Stomach (tissue), 9 donors: ENCODE measurements around the gene NT5DC1. TPM values are rescaled to one million over a fixed set of nuclear protein-coding genes. Genes with fewer than 3 reads are reported as not detected.

Experiments used
- DNase-seq, 2 donors: peaks; one replicate each; pipeline versions ENCODE4 v3.0.0 to v3.0.0-alpha.2; 2013 to 2019
- H3K27ac ChIP-seq, 5 donors: fragments of 200-600 bp in 4 of 5; sonication (generic) in 4 of 5; one replicate each; pipeline ENCODE4 v1.5.1; 2013 to 2019; ENCODE audit warnings: mild to moderate bottlenecking in 1 of 5, moderate library complexity in 1 of 5
- H3K27me3 ChIP-seq, 3 donors: fragments of 200-600 bp; sonication (generic); one replicate each; pipeline ENCODE4 v1.5.1; 2017 to 2019; ENCODE audit warnings: mixed run types in 1 of 3
- H3K36me3 ChIP-seq, 4 donors: fragments of 200-600 bp; sonication (generic); 1 replicate in 3 of 4; 2 replicates in 1 of 4; pipeline ENCODE4 v1.5.1; 2016 to 2019
- H3K4me1 ChIP-seq, 4 donors: fragments of 200-600 bp; sonication (generic); one replicate each; pipeline ENCODE4 v1.5.1; 2016 to 2019
- H3K4me3 ChIP-seq, 4 donors: fragments of 200-600 bp; sonication (generic) in 3 of 4; one replicate each; pipeline ENCODE4 v1.5.1; 2016 to 2019; ENCODE audit warnings: mild to moderate bottlenecking in 1 of 4
- H3K9me3 ChIP-seq, 4 donors: fragments of 200-600 bp; sonication (generic); one replicate each; pipeline ENCODE4 v1.5.1; 2016 to 2019
- EP300 ChIP-seq: sonication (generic); formaldehyde crosslinking; IDR thresholded peaks from one replicate; pipeline ENCODE4 v1.6.1; 2017; ENCODE audit warnings: antibody characterized with exemption
- POLR2A ChIP-seq, 4 donors: fragments of 450-650 bp; IDR thresholded peaks; one replicate each; pipeline ENCODE4 v1.6.1; 2016; ENCODE audit warnings: antibody characterized with exemption in 4 of 4, control low read depth in 2 of 4, mild to moderate bottlenecking in 1 of 4, moderate library complexity in 1 of 4
- POLR2AphosphoS5 ChIP-seq, 3 donors: sonication (generic); formaldehyde crosslinking; IDR thresholded peaks; one replicate each; pipeline ENCODE4 v1.6.1; 2016; ENCODE audit warnings: antibody characterized with exemption in 3 of 3
- WGBS, 5 donors: extraction: QIAGEN DNeasy Blood & Tissue Kit in 3 of 5; methylation state at CpG; one replicate each; pipeline versions ENCODE4 v1.1.5 to v1.1.7; 2013 to 2018; 5-methylcytosine and 5-hydroxymethylcytosine counted together
- intact Hi-C: fragments of 100-400 bp; cut with DNase I; formaldehyde crosslinking; loops from one replicate; pipeline ENCODE4 v1.15.1; 2023; ENCODE audit warnings: low total_unique reads
- polyA plus RNA-seq, 3 donors: library from polyadenylated mRNA; stranded (reverse); fragments of 200-250 nt; gene quantifications; one replicate each; pipeline ENCODE4 v1.2.3, GENCODE V29; 2013
- total RNA-seq, 5 donors: library from RNA; depleted of rRNA; stranded (reverse); fragments of >200 nt; gene quantifications; one replicate each; pipeline versions ENCODE4 v1.1.0 to v1.2.3, GENCODE V29; 2014 to 2016
- TF ChIP-seq, protein P1 (sequence below), 7 experiments: fragments of 450-650 bp in 4 of 7; fragments of 200-600 bp in 3 of 7; sonication (generic) in 3 of 7; IDR thresholded peaks; one replicate each; pipeline ENCODE4 v1.5.1; 2016 to 2019; ENCODE audit warnings: antibody characterized with exemption in 7 of 7, control low read depth in 2 of 7, mild to moderate bottlenecking in 1 of 7
- donor health status: healthy with polysubstance abuse.
- donor health status: Bipolar disorder and iron deficiency.
- donor health status: healthy.

The NT5DC1 gene
- total and polyA plus RNA-seq, 8 donors, result 8.0 to 136 (median 17.4) TPM

- DNase-seq, result no peak
- TF ChIP-seq EP300, result no peak
- TF ChIP-seq, protein P1, sequence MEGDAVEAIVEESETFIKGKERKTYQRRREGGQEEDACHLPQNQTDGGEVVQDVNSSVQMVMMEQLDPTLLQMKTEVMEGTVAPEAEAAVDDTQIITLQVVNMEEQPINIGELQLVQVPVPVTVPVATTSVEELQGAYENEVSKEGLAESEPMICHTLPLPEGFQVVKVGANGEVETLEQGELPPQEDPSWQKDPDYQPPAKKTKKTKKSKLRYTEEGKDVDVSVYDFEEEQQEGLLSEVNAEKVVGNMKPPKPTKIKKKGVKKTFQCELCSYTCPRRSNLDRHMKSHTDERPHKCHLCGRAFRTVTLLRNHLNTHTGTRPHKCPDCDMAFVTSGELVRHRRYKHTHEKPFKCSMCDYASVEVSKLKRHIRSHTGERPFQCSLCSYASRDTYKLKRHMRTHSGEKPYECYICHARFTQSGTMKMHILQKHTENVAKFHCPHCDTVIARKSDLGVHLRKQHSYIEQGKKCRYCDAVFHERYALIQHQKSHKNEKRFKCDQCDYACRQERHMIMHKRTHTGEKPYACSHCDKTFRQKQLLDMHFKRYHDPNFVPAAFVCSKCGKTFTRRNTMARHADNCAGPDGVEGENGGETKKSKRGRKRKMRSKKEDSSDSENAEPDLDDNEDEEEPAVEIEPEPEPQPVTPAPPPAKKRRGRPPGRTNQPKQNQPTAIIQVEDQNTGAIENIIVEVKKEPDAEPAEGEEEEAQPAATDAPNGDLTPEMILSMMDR (IDR thresholded peaks at IDR 0.05), result no peak
- TF ChIP-seq POLR2AphosphoS5 (IDR thresholded peaks at IDR 0.05), result no peak
- no peak for TF ChIP-seq POLR2A (IDR thresholded peaks at IDR 0.05)
- 71 to 79% (median 76%) methylated on average over 4 of the region's 4 CpGs for WGBS, 5 donors
Observed at GRCh38 chr6:116102873-116103272, 2.2 kb downstream of the NT5DC1 start.

DNA sequence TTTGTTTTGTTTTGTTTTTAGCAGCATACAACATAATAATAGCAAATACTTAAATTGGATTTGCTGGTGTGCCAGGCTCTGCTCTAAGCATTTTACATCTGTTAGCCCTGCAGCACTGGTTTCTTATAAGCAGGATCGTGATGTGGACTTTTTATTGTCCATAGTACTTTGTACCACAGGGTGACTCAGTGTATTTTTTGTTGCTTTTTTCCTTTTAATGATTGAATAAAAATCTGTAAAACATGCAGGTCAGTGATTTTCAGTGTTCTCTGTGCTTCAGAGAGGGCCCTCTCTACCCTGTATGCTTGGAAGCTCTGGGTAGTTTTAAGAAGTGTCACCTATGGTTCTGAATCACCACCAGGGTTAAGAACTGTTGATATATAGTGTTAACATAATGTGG lies 4.0 kb downstream of the NT5DC1 start:
- no peak for DNase-seq
- TF ChIP-seq POLR2AphosphoS5 (IDR thresholded peaks at IDR 0.05) (no peak), EP300 (no peak), POLR2A (IDR thresholded peaks at IDR 0.05) (no peak)
- TF ChIP-seq, protein P1 (IDR thresholded peaks at IDR 0.05), result no peak
- H3K4me1 ChIP-seq, result peaks cover 32 to 67% (median 49%) of the 10 kb centered on the region in 4 donors
- intact Hi-C loops, result no loop called here
- peaks cover 6 to 20% (median 18%) of the 10 kb centered on the region in 4 donors for H3K36me3 ChIP-seq
- H3K27ac ChIP-seq, result no peak overlapping the region
- no peaks in the 10 kb centered on the region for H3K27me3 ChIP-seq
- H3K9me3 ChIP-seq, result no peaks in the 10 kb centered on the region
- H3K4me3 ChIP-seq, result no peak overlapping the region
- WGBS, 5 donors, result 78 to 100% (median 87%) methylated on average over 1 of the region's 1 CpG

More at GRCh38 chr6:116102873-116103272, 2.2 kb downstream of the NT5DC1 start:
- Histone ChIP-seq H3K4me3 (peak overlapping the region in 1 of 4 donors; percentile 78), H3K36me3 (peaks cover 0 to 3% (median 2%) of the 10 kb centered on the region in 4 donors), H3K9me3 (no peaks in the 10 kb centered on the region), H3K4me1 (peaks cover 32 to 83% (median 53%) of the 10 kb centered on the region in 4 donors), H3K27me3 (no peaks in the 10 kb centered on the region), H3K27ac (no peak overlapping the region)
- intact Hi-C loops, result no loop called here

DNA sequence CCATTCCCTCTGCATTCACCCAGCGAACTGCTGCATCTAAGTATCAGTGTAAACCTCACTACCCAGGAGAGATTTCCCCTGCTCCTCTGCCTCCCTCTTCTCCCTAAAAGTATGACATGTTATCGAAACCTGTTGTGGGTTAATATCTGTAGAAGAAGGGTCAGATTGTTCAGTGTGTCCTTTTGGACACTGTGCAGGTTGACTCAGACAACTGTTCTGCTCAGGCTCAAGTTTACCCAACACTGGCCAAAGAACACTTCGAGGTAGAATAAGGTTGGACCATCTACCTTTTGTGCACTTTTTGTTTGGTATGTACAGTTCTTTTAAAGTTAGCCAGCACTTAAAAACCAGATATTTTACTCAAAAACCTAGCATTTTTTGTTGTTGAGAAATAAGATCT lies 4.6 kb downstream of the NT5DC1 start:
- H3K27ac ChIP-seq, result no peak overlapping the region
- H3K4me1 ChIP-seq, result peaks cover 28 to 61% (median 46%) of the 10 kb centered on the region in 4 donors
- WGBS, 5 donors, result 59 to 76% (median 68%) methylated on average over 3 of the region's 3 CpGs
- no peak for DNase-seq
- H3K27me3 ChIP-seq, result no peaks in the 10 kb centered on the region
- no peaks in the 10 kb centered on the region for H3K9me3 ChIP-seq
- peaks cover 10 to 26% (median 24%) of the 10 kb centered on the region in 4 donors for H3K36me3 ChIP-seq
- intact Hi-C loops, result no loop called here
- no peak for TF ChIP-seq POLR2AphosphoS5 (IDR thresholded peaks at IDR 0.05)
- TF ChIP-seq, protein P1 (IDR thresholded peaks at IDR 0.05), result no peak
- no peak for TF ChIP-seq POLR2A (IDR thresholded peaks at IDR 0.05)
- TF ChIP-seq EP300, result no peak
- H3K4me3 ChIP-seq, result no peak overlapping the region

GRCh38 chr6:116106146-116106545 lies 5.5 kb downstream of the NT5DC1 start:
- Histone ChIP-seq H3K27ac (no peak overlapping the region), H3K27me3 (no peaks in the 10 kb centered on the region), H3K9me3 (no peaks in the 10 kb centered on the region), H3K36me3 (peaks cover 16 to 35% (median 33%) of the 10 kb centered on the region in 4 donors), H3K4me1 (peaks cover 27 to 64% (median 42%) of the 10 kb centered on the region in 4 donors), H3K4me3 (no peak overlapping the region)
- intact Hi-C loops, result no loop called here
- no peak for TF ChIP-seq POLR2AphosphoS5 (IDR thresholded peaks at IDR 0.05)
- TF ChIP-seq EP300, result no peak
- TF ChIP-seq, protein P1 (IDR thresholded peaks at IDR 0.05), result no peak
- TF ChIP-seq POLR2A (IDR thresholded peaks at IDR 0.05), result no peak
- WGBS, 5 donors, result 21 to 30% (median 23%) methylated on average over 1 of the region's 1 CpG
- no peak for DNase-seq
